Stimulated activated naive B cell treated with anti-CD40 and anti-IgM and Interleukin-4, amounts not matched to agents 10 μg/mL and 1 μg/mL and 100 μg/mL, for 72 hours (primary cell): ENCODE measurements around the gene ADAMTS12.

ENCODE experiments used
- ATAC-seq, 2 donors: fragments of 150-1000 bp; cut with Tn5 transposase; replicated peaks; 2 replicates each; pipeline ENCODE4 v1.10.0; 2021; ENCODE audit warnings: moderate library complexity in 1 of 2
- DNase-seq: peaks from one replicate; pipeline ENCODE4 v3.0.0; 2021
- H3K27ac Mint-ChIP-seq: one replicate; pipeline ENCODE4 v1.8.0; 2022; ENCODE audit warnings: mild to moderate bottlenecking, mixed read lengths
- H3K27me3 Mint-ChIP-seq, 2 donors: one replicate each; pipeline ENCODE4 v1.8.0; 2022; ENCODE audit warnings: mixed read lengths in 2 of 2
- H3K36me3 Mint-ChIP-seq, 2 donors: one replicate each; pipeline ENCODE4 v1.8.0; 2022; ENCODE audit warnings: mixed read lengths in 2 of 2, mild to moderate bottlenecking in 1 of 2
- H3K4me1 Mint-ChIP-seq, 2 donors: one replicate each; pipeline ENCODE4 v1.8.0; 2022; ENCODE audit warnings: mixed read lengths in 2 of 2, mild to moderate bottlenecking in 1 of 2
- H3K4me3 Mint-ChIP-seq, 2 donors: one replicate each; pipeline ENCODE4 v1.8.0; 2022; ENCODE audit warnings: mild to moderate bottlenecking in 2 of 2, mixed read lengths in 2 of 2, moderate library complexity in 1 of 2
- H3K9me3 Mint-ChIP-seq, 2 donors: one replicate each; pipeline ENCODE4 v1.8.0; 2022; ENCODE audit warnings: mixed read lengths in 2 of 2, mild to moderate bottlenecking in 1 of 2

Gene ADAMTS12

DNA sequence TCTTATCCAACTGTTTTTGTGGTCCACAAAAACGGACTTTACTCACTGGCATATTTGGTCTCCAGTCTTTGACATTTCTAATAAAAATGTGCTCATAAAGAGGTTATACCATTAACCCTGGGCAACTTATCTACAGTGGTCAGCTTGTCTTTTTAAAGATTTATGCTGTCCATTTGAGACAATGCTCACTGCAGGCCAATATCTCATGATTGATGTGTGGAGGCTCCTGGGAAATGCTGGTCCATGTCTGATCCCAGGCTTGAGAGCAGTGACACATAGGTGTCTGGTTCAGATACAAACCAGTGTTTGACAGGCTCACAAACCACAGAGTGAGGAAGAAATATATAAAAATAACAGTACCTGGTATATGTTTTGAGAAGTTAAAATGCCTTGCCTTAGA, 270.3 kb downstream of the ADAMTS12 start:
- H3K27ac Mint-ChIP-seq = no peak overlapping the region
- H3K9me3 Mint-ChIP-seq = peaks cover 0 to 4% of the 10 kb centered on the region in 2 donors
- ATAC-seq = no peak
- DNase-seq = no peak
- H3K4me1 Mint-ChIP-seq = no peaks in the 10 kb centered on the region
- H3K36me3 Mint-ChIP-seq = no peaks in the 10 kb centered on the region
- no peak overlapping the region for H3K4me3 Mint-ChIP-seq
- H3K27me3 Mint-ChIP-seq = peaks cover 0 to 13% of the 10 kb centered on the region in 2 donors

- Mint-ChIP-seq H3K9me3 (no peaks in the 10 kb centered on the region), H3K27me3 (no peaks in the 10 kb centered on the region), H3K27ac (no peak overlapping the region), H3K4me1 (no peaks in the 10 kb centered on the region), H3K36me3 (no peaks in the 10 kb centered on the region), H3K4me3 (no peak overlapping the region)
- DNase-seq (no peak), ATAC-seq (no peak)
These were observed 277.8 kb downstream of the ADAMTS12 start for GRCh38 chr5:33614039-33614438.

DNA sequence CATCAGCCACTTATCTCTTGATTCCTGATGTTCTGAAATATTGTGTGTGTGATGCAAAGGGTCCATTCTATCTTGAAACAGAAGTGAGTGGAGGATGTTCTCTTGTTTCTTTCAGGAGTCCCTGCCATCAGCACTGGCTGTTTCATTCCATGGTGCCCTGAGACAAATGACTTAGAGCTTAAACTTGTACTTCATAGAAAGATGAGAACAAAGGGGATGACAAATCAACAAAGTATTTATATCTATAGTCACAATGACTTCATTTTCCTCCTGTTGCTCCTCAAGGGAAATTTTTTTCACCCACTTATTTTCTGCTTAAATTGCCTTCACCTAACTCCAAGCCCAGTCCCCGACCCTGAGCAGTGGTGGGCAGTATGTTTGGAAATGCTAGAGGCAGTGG, 279.4 kb downstream of the ADAMTS12 start:
- Mint-ChIP-seq H3K9me3 (no peaks in the 10 kb centered on the region), H3K27ac (no peak overlapping the region), H3K4me3 (no peak overlapping the region), H3K4me1 (no peaks in the 10 kb centered on the region), H3K36me3 (no peaks in the 10 kb centered on the region), H3K27me3 (no peaks in the 10 kb centered on the region)
- DNase-seq (no peak), ATAC-seq (no peak)

DNA sequence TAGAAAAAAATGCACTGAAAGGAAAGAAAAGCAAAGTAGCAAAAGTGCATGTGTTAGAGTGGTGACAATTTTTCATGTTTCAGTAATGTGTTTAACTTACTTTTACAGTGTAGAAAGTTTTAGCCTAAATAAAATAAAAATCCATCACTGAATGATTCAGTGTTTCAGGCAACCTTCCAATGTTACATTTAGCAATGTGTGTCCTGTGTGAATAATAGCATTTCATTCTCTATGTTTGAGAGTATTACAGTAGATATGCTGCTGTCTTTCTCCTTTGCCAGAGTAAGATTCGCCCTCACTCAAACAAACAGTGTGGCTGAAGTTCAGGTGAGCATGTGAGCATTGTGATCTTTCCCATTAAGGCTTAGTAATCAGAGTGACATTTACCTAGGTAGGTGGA, 279.9 kb downstream of the ADAMTS12 start:
- Mint-ChIP-seq H3K4me1 (no peaks in the 10 kb centered on the region), H3K36me3 (no peaks in the 10 kb centered on the region), H3K4me3 (no peak overlapping the region), H3K27me3 (no peaks in the 10 kb centered on the region), H3K9me3 (no peaks in the 10 kb centered on the region), H3K27ac (no peak overlapping the region)
- no peak for ATAC-seq
- no peak for DNase-seq

- H3K27ac Mint-ChIP-seq = no peak overlapping the region
- H3K36me3 Mint-ChIP-seq = no peaks in the 10 kb centered on the region
- ATAC-seq (no peak), DNase-seq (no peak)
- no peaks in the 10 kb centered on the region for H3K27me3 Mint-ChIP-seq
- H3K9me3 Mint-ChIP-seq = no peaks in the 10 kb centered on the region
- no peaks in the 10 kb centered on the region for H3K4me1 Mint-ChIP-seq
- H3K4me3 Mint-ChIP-seq = no peak overlapping the region
These were observed 283.3 kb downstream of the ADAMTS12 start for GRCh38 chr5:33608344-33609041.

- H3K9me3 Mint-ChIP-seq = no peaks in the 10 kb centered on the region
These were observed 287.3 kb downstream of the ADAMTS12 start for GRCh38 chr5:33604503-33604902.

DNA sequence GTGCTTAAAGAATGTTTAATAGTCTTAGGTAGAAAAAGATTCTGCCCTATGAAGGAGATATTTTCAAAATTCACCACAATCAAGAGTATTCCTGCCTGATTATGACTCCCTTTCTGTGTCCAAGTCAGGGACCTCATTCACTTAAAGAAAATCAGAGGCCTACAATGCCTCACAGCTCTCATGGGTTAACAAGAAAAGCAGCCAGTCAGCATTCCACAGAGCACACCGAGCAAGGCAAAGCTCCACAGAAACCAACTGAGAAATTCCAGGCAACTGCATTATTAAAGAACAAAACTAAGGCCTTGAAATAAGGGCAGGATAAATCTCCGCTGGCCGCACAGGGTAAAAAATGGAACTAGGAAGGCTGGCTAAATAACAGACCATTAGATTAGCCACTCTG, 289.9 kb downstream of the ADAMTS12 start:
- Mint-ChIP-seq H3K4me1 (no peaks in the 10 kb centered on the region), H3K4me3 (no peak overlapping the region), H3K9me3 (no peaks in the 10 kb centered on the region), H3K27me3 (no peaks in the 10 kb centered on the region), H3K27ac (no peak overlapping the region), H3K36me3 (no peaks in the 10 kb centered on the region)
- no peak for DNase-seq
- ATAC-seq = no peak

More at GRCh38 chr5:33604503-33604902, 287.3 kb downstream of the ADAMTS12 start:
- DNase-seq (no peak), ATAC-seq (no peak)
- Mint-ChIP-seq H3K4me1 (no peaks in the 10 kb centered on the region), H3K4me3 (no peak overlapping the region), H3K27ac (no peak overlapping the region), H3K27me3 (no peaks in the 10 kb centered on the region), H3K36me3 (no peaks in the 10 kb centered on the region)

DNA sequence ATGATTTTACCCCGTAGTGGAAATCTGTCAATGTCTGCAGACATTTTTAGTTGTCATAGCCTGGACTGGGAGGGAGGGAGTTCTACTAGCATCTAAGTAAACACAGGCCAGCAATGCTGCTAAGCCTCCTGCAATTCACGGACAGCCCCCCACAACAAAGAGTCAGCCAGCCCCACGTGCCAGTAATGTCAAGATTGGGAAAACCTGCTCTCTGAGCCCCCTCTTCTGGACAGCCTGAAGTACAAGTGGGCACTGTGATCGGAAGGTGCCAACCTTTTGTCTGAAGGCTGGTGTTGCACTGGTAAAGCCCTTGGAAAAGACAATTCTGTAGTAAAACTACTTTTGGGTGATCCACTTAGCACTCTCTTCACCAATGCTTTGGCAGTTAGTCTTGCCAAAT, 296.5 kb downstream of the ADAMTS12 start:
- ATAC-seq = no peak
- no peaks in the 10 kb centered on the region for H3K9me3 Mint-ChIP-seq
- no peaks in the 10 kb centered on the region for H3K4me1 Mint-ChIP-seq
- H3K27me3 Mint-ChIP-seq = peaks cover 0 to 6% of the 10 kb centered on the region in 2 donors
- no peaks in the 10 kb centered on the region for H3K36me3 Mint-ChIP-seq
- H3K4me3 Mint-ChIP-seq = no peak overlapping the region
- H3K27ac Mint-ChIP-seq = no peak overlapping the region
- DNase-seq = no peak

DNA sequence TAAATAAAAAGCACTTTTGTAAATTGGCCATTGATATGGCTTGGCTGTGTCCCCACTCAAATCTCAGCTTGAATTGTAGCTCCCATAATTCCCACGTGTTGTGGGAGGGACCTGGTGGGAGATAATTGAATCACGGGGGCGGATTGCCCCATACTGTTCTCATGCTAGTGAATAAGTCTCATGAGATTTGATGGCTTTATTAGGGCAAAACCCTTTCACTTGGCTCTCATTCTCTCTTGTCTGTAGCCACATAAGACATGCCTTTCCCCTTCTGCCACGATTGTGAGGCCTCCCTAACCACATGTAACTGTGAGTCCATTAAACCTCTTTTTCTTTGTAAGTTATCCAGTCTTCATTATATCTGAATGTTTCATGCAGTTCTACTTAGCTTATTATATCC, 297.8 kb downstream of the ADAMTS12 start:
- no peaks in the 10 kb centered on the region for H3K36me3 Mint-ChIP-seq
- H3K27me3 Mint-ChIP-seq = peaks cover 0 to 6% of the 10 kb centered on the region in 2 donors
- no peaks in the 10 kb centered on the region for H3K9me3 Mint-ChIP-seq
- ATAC-seq = no peak
- H3K4me1 Mint-ChIP-seq = no peaks in the 10 kb centered on the region
- no peak for DNase-seq
- H3K4me3 Mint-ChIP-seq = no peak overlapping the region
- H3K27ac Mint-ChIP-seq = no peak overlapping the region

- H3K27ac Mint-ChIP-seq = no peak overlapping the region
- H3K4me1 Mint-ChIP-seq = no peaks in the 10 kb centered on the region
- ATAC-seq (no peak), DNase-seq (no peak)
- H3K36me3 Mint-ChIP-seq = no peaks in the 10 kb centered on the region
- no peak overlapping the region for H3K4me3 Mint-ChIP-seq
- peaks cover 0 to 6% of the 10 kb centered on the region in 2 donors for H3K27me3 Mint-ChIP-seq
- no peaks in the 10 kb centered on the region for H3K9me3 Mint-ChIP-seq
These were observed 299.5 kb downstream of the ADAMTS12 start for GRCh38 chr5:33592245-33592644.

GRCh38 chr5:33588654-33589372, 303.0 kb downstream of the ADAMTS12 start:
- Mint-ChIP-seq H3K4me3 (no peak overlapping the region), H3K4me1 (no peaks in the 10 kb centered on the region), H3K27me3 (peaks cover 0 to 6% of the 10 kb centered on the region in 2 donors), H3K27ac (no peak overlapping the region), H3K36me3 (no peaks in the 10 kb centered on the region), H3K9me3 (no peaks in the 10 kb centered on the region)
- no peak for DNase-seq
- ATAC-seq = peak; percentile 53 to 68

DNA sequence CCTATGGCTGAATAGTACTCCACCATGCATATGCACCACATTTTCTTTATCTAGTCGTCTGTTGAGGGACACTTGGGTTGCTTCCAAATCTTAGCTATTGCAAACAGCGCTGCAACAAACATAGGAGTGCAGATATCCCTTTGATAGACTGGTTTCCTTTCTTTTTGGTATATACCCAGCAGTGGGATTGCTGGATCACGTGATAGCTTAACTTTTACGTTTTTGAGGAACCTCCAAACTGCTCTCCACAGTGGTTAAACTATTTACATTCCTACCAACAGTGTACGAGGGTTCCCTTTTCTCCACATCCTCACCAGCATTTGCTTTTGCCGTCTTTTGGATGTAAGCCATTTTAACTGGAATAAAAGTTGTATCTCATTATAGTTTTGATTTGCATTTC, 308.5 kb downstream of the ADAMTS12 start:
- DNase-seq (no peak), ATAC-seq (no peak)
- H3K36me3 Mint-ChIP-seq = no peaks in the 10 kb centered on the region
- H3K4me3 Mint-ChIP-seq = no peak overlapping the region
- peaks cover 3 to 9% of the 10 kb centered on the region in 2 donors for H3K9me3 Mint-ChIP-seq
- no peaks in the 10 kb centered on the region for H3K27me3 Mint-ChIP-seq
- H3K27ac Mint-ChIP-seq = no peak overlapping the region
- H3K4me1 Mint-ChIP-seq = no peaks in the 10 kb centered on the region

- no peaks in the 10 kb centered on the region for H3K36me3 Mint-ChIP-seq
- H3K4me3 Mint-ChIP-seq = no peak overlapping the region
- DNase-seq = no peak
- H3K27me3 Mint-ChIP-seq = no peaks in the 10 kb centered on the region
- H3K4me1 Mint-ChIP-seq = no peaks in the 10 kb centered on the region
- peaks cover 3 to 9% of the 10 kb centered on the region in 2 donors for H3K9me3 Mint-ChIP-seq
- ATAC-seq = no peak
- H3K27ac Mint-ChIP-seq = no peak overlapping the region
These were observed 309.4 kb downstream of the ADAMTS12 start for GRCh38 chr5:33582417-33582816.

GRCh38 chr5:33579789-33580188, 312.0 kb downstream of the ADAMTS12 start:
- no peak overlapping the region for H3K4me3 Mint-ChIP-seq
- no peak overlapping the region for H3K27ac Mint-ChIP-seq
- H3K4me1 Mint-ChIP-seq = no peaks in the 10 kb centered on the region
- no peaks in the 10 kb centered on the region for H3K36me3 Mint-ChIP-seq
- ATAC-seq = no peak
- peaks cover 3 to 9% of the 10 kb centered on the region in 2 donors for H3K9me3 Mint-ChIP-seq
- no peaks in the 10 kb centered on the region for H3K27me3 Mint-ChIP-seq
- DNase-seq = no peak

DNA sequence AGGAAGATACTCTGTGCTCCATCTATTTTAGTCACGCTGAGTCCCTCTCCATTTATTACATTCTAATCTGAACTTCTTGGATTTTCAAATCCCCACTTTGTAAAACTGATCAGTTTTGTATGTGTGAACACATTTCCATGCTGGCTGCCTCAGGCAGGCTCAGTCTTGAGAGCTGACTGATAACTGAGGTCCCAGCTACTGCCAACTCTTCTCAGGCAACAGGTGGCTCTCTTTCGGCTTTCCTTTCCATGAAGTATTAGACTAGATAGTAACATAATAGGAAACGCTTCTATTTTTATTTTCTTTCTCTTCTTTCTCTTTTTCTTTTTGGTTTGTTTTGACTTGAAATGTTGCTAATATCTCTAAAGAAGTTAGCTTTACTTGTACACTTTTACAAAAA, 312.6 kb downstream of the ADAMTS12 start:
- ATAC-seq (no peak), DNase-seq (no peak)
- H3K27ac Mint-ChIP-seq = no peak overlapping the region
- H3K4me3 Mint-ChIP-seq = no peak overlapping the region
- H3K27me3 Mint-ChIP-seq = no peaks in the 10 kb centered on the region
- H3K9me3 Mint-ChIP-seq = peaks cover 3 to 9% of the 10 kb centered on the region in 2 donors
- no peaks in the 10 kb centered on the region for H3K36me3 Mint-ChIP-seq
- no peaks in the 10 kb centered on the region for H3K4me1 Mint-ChIP-seq
